Neuronal stem cell (in vitro differentiated cells): ENCODE data around the gene BCL3.
A peak's percentile ranks its signal among the peaks of the same experiment; 100 is the strongest.

ENCODE experiments used
- DNase-seq: peaks from one replicate; pipeline ENCODE4 v3.0.0-alpha.2; 2013; ENCODE audit warnings: low spot score
- H2AFZ ChIP-seq: one replicate; pipeline ENCODE4 v1.6.1; 2013; ENCODE audit warnings: mild to moderate bottlenecking, low read length, inconsistent platforms
- H2AK5ac ChIP-seq: 2 replicates; pipeline ENCODE4 v1.6.1; 2013; ENCODE audit warnings: low read depth, mild to moderate bottlenecking, inconsistent platforms, low read length, moderate library complexity, mixed read lengths
- H2BK120ac ChIP-seq: 2 replicates; pipeline ENCODE4 v1.6.1; 2013; ENCODE audit warnings: low read depth, mild to moderate bottlenecking, inconsistent platforms, low read length, moderate library complexity, mixed read lengths
- H2BK12ac ChIP-seq: one replicate; pipeline ENCODE4 v1.6.1; 2013; ENCODE audit warnings: low read length, inconsistent platforms
- H2BK15ac ChIP-seq: 2 replicates; pipeline ENCODE4 v1.6.1; 2013; ENCODE audit warnings: mild to moderate bottlenecking, low read length, inconsistent platforms, mixed read lengths
- H2BK5ac ChIP-seq: one replicate; pipeline ENCODE4 v1.6.1; 2013; ENCODE audit warnings: inconsistent platforms, mild to moderate bottlenecking, low read length, moderate library complexity
- H3K14ac ChIP-seq: one replicate; pipeline ENCODE4 v1.6.1; 2013; ENCODE audit warnings: low read length, inconsistent platforms
- H3K18ac ChIP-seq: 2 replicates; pipeline ENCODE4 v1.6.1; 2013; ENCODE audit warnings: low read length, inconsistent platforms
- H3K23ac ChIP-seq: 2 replicates; pipeline ENCODE4 v1.6.1; 2013; ENCODE audit warnings: low read depth, mild to moderate bottlenecking, mixed read lengths, low read length, inconsistent platforms; ENCODE audit not compliant: poor library complexity
- H3K27ac ChIP-seq: replicated peaks from 3 replicates; pipeline ENCODE4 v1.5.1; 2013; ENCODE audit warnings: low read length, inconsistent platforms
- H3K27me3 ChIP-seq, 3 experiments: 2 replicates each; pipeline ENCODE4 v1.6.1; 2013; ENCODE audit warnings: low read length in 3 of 3, mild to moderate bottlenecking in 2 of 3, inconsistent platforms in 1 of 3, low read depth in 1 of 3, mixed read lengths in 1 of 3, moderate library complexity in 1 of 3; ENCODE audit not compliant: control insufficient read depth in 3 of 3, insufficient read depth in 3 of 3
- H3K36me3 ChIP-seq, 2 donors: replicated peaks in 1 of 2; 2 replicates each; pipeline ENCODE4 v1.6.1; 2013; ENCODE audit warnings: low read length in 2 of 2; ENCODE audit not compliant: control insufficient read depth in 2 of 2, insufficient read depth in 2 of 2
- H3K4ac ChIP-seq: 2 replicates; pipeline ENCODE4 v1.6.1; 2013; ENCODE audit warnings: inconsistent platforms, mild to moderate bottlenecking, low read length, moderate library complexity
- H3K4me1 ChIP-seq, 2 donors: 1 replicate in 1 of 2; 2 replicates in 1 of 2; pipeline ENCODE4 v1.6.1; 2013; ENCODE audit warnings: low read length in 2 of 2, low read depth in 1 of 2; ENCODE audit not compliant: control insufficient read depth in 2 of 2, insufficient read depth in 1 of 2
- H3K4me2 ChIP-seq: one replicate; pipeline ENCODE4 v1.6.1; 2013; ENCODE audit warnings: mild to moderate bottlenecking, low read length, inconsistent platforms; ENCODE audit not compliant: insufficient read depth, poor library complexity, severe bottlenecking
- H3K4me3 ChIP-seq, 2 donors: 2 replicates each; pipeline ENCODE4 v1.5.1; 2013; ENCODE audit warnings: low read length in 2 of 2, mild to moderate bottlenecking in 2 of 2, inconsistent platforms in 1 of 2, moderate library complexity in 1 of 2
- H3K79me1 ChIP-seq: one replicate; pipeline ENCODE4 v1.6.1; 2013; ENCODE audit warnings: low read depth, mild to moderate bottlenecking, inconsistent platforms, low read length, moderate library complexity
- H3K9ac ChIP-seq: one replicate; pipeline ENCODE4 v1.6.1; 2013; ENCODE audit warnings: mild to moderate bottlenecking, low read depth, low read length, inconsistent platforms; ENCODE audit not compliant: poor library complexity
- H3K9me3 ChIP-seq, 2 donors: replicated peaks in 1 of 2; 2 replicates each; pipeline versions ENCODE3 to v1.6.1; 2013; ENCODE audit warnings: low read length in 2 of 2, mild to moderate bottlenecking in 2 of 2, inconsistent platforms in 1 of 2, low read depth in 1 of 2, mixed read lengths in 1 of 2, moderate library complexity in 1 of 2; ENCODE audit not compliant: control insufficient read depth in 2 of 2, insufficient read depth in 1 of 2
- H4K8ac ChIP-seq: one replicate; pipeline ENCODE4 v1.6.1; 2013; ENCODE audit warnings: low read depth, mild to moderate bottlenecking, inconsistent platforms, low read length, moderate library complexity
- H4K91ac ChIP-seq: one replicate; pipeline ENCODE4 v1.6.1; 2013; ENCODE audit warnings: low read length, low read depth, mild to moderate bottlenecking, inconsistent platforms; ENCODE audit not compliant: poor library complexity
- WGBS, 2 donors: extraction: QIAGEN DNeasy Blood & Tissue Kit; methylation state at CpG; one replicate each; pipeline ENCODE4 v1.1.7; 2013; ENCODE audit warnings: missing lambda C conversion rate in 2 of 2, mixed read lengths in 1 of 2; ENCODE audit not compliant: insufficient read length in 2 of 2, insufficient replicate concordance in 1 of 2; ENCODE audit errors: extremely low coverage in 2 of 2; 5-methylcytosine and 5-hydroxymethylcytosine counted together

BCL3 gene

DNA sequence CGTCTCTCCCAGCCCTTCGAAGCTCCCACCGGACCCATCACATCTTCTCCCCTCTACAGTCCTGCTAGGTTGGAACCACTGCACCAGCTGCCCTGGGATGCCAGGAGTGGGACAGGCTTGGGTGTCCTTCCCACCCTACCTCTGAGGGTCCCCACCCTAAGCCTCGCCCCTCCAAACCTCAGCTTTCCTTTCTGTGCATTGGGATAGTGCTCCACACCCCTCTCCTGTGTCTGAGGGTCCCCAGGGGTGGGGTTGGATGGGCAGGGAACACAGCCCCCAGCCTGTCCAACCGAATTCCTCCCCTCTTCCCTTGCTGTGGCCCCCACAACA, 1.9 kb upstream of the BCL3 start:
- Histone ChIP-seq H4K91ac (no peak overlapping the region), H3K18ac (no peak overlapping the region), H4K8ac (no peak overlapping the region), H3K27ac (no peak overlapping the region), H3K36me3 (no peaks in the 10 kb centered on the region), H2BK15ac (peak overlapping the region; percentile 7), H3K9ac (no peak overlapping the region), H3K4me2 (no peak overlapping the region), H3K23ac (no peak overlapping the region), H3K4ac (no peak overlapping the region), H3K4me1 (peaks cover 9 to 14% of the 10 kb centered on the region in 2 donors), H3K27me3 (peaks cover 9 to 55% (median 22%) of the 10 kb centered on the region in 3 experiments), H3K9me3 (peaks cover 0 to 1% of the 10 kb centered on the region in 2 donors), H2BK5ac (no peak overlapping the region), H3K79me1 (no peaks in the 10 kb centered on the region), H2BK12ac (no peak overlapping the region), H3K14ac (no peak overlapping the region), H2AK5ac (peak overlapping the region; percentile 51), H2BK120ac (no peak overlapping the region), H2AFZ (no peak overlapping the region), H3K4me3 (no peak overlapping the region)
- DNase-seq, result no peak
- no CpG with 5 or more reads among the region's 5 CpGs for WGBS, 2 donors

DNA sequence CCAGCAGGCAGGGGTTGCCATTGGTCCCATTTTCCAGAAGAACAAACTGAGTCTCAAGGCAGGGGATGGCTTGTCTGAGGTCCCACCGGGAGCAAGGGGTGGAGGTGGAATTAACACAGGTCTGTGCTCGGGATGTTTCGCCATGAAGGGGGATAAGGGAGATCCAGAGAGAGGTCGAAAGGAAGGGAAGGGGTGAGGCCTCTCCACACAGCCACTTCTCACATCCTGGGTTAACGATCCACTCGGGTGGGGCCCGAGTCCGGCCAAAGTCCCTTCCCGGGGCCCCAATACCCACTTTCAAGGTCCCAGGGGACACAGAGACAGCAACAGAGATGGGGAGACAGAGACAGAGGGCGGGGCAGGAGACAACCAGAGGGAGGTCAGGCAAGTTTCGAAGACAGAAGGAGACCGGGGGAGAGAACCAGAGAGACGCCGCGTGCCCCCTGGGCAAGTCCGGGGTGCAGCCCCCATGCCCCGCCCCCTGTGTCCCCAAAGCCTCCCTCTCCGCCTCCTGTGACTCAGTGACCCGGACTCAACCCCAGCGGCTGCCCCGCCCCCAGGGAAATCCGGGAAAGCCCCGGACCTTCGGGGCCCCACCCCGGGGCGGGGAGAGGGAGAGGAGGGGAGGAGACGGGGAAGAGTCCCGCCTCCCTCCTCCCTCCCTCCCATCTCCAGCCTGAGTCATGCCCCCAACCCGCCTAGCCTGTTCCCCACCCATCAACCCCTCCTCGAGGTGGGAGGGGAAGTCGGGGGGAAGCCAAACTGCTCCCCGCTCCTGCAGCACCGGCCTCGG, 1.4 kb upstream of the BCL3 start:
- peak overlapping the region; percentile 75 for H2BK12ac ChIP-seq
- H2BK5ac ChIP-seq, result no peak overlapping the region
- H3K4ac ChIP-seq, result no peak overlapping the region
- no peaks in the 10 kb centered on the region for H3K79me1 ChIP-seq
- peak overlapping the region; percentile 87 for H2AK5ac ChIP-seq
- peaks cover 9 to 55% (median 22%) of the 10 kb centered on the region in 3 experiments for H3K27me3 ChIP-seq
- H2AFZ ChIP-seq, result peak overlapping the region; percentile 90
- H4K8ac ChIP-seq, result no peak overlapping the region
- no CpG with 5 or more reads among the region's 34 CpGs for WGBS, 2 donors
- peak overlapping the region; percentile 74 for H2BK120ac ChIP-seq
- H3K4me2 ChIP-seq, result peak overlapping the region; percentile 71
- H3K27ac ChIP-seq, result no peak overlapping the region
- no peak overlapping the region for H4K91ac ChIP-seq
- H3K4me1 ChIP-seq, result peaks cover 7 to 10% of the 10 kb centered on the region in 2 donors
- H3K9me3 ChIP-seq, result peaks cover 0 to 1% of the 10 kb centered on the region in 2 donors
- no peak overlapping the region for H2BK15ac ChIP-seq
- no peak overlapping the region for H3K14ac ChIP-seq
- peak overlapping the region; percentile 33 to 45 for H3K4me3 ChIP-seq
- H3K23ac ChIP-seq, result peak overlapping the region; percentile 56
- peak overlapping the region; percentile 79 for H3K18ac ChIP-seq
- peak; percentile 61 for DNase-seq
- H3K36me3 ChIP-seq, result no peaks in the 10 kb centered on the region
- H3K9ac ChIP-seq, result no peak overlapping the region

DNA sequence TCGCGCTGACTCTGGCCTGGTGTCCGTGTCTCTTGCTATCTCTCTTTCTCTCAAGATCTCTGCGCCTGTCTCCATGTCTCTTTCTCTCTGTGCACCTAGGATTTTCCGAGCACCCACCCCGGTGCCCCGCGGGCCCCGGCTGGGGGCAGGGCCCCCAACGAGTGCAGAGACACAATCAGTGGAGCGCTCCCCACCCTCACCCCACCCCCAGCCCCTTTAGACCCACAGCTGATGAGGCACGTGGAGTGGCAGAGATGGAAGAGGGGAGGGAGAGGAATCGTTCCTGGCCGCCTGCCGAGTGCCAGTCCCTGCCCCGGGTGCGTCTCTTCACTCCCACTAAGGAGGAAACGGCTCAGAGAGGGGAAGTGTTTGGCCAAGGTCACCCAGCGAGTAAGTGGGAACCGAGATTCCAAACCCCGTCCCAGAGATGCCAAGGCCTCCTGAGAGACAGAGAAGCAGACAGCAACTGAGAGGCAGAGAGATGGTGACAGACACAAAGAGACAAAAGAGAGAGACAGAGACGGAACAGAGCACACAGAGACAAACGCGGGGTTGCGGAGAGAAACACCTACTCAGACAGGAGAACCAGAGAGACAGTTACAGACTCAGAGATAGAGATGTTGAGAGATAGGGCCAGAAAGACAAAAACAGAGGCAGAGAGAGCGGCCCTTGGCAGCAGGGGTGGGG, 626 bp upstream of the BCL3 start:
- no peaks in the 10 kb centered on the region for H3K79me1 ChIP-seq
- peak overlapping the region; percentile 71 for H3K4me2 ChIP-seq
- H4K91ac ChIP-seq, result no peak overlapping the region
- peak overlapping the region; percentile 49 for H2BK12ac ChIP-seq
- no peak overlapping the region for H2BK120ac ChIP-seq
- H3K36me3 ChIP-seq, result no peaks in the 10 kb centered on the region
- peak overlapping the region; percentile 33 to 45 for H3K4me3 ChIP-seq
- H2BK5ac ChIP-seq, result no peak overlapping the region
- peak overlapping the region; percentile 43 for H3K14ac ChIP-seq
- H3K9me3 ChIP-seq, result peaks cover 0 to 1% of the 10 kb centered on the region in 2 donors
- DNase-seq, result no peak
- H3K4me1 ChIP-seq, result peaks cover 5 to 13% of the 10 kb centered on the region in 2 donors
- H2AK5ac ChIP-seq, result peak overlapping the region; percentile 87
- H3K9ac ChIP-seq, result no peak overlapping the region
- H2BK15ac ChIP-seq, result peak overlapping the region; percentile 38
- peak overlapping the region; percentile 80 for H3K23ac ChIP-seq
- H3K27ac ChIP-seq, result no peak overlapping the region
- no CpG with 5 or more reads among the region's 26 CpGs for WGBS, 2 donors
- no peak overlapping the region for H3K4ac ChIP-seq
- H4K8ac ChIP-seq, result no peak overlapping the region
- H2AFZ ChIP-seq, result peak overlapping the region; percentile 90
- peaks cover 11 to 60% (median 22%) of the 10 kb centered on the region in 3 experiments for H3K27me3 ChIP-seq
- H3K18ac ChIP-seq, result peak overlapping the region; percentile 79

DNA sequence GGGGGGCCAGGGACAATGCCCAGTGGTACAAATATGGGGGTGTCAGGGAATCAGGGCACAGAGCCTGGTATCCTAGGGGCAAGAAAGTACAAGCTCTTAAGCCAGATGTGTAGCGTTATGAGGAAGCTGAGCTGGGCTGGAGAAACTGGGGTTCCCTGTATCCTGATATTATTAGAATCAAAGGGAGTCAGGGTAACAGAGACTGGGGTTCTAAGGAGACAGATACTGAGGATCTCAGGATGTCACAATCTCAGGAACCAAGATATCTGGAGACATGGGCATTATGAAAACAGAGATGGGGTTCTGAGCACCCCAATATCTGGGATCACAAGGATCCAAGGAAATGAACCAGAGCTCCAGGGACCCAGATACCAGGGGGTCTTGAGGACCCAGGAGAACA, 784 bp downstream of the BCL3 start:
- Histone ChIP-seq H2AK5ac (no peak overlapping the region), H3K9ac (no peak overlapping the region), H3K27ac (no peak overlapping the region), H3K4ac (no peak overlapping the region), H2BK5ac (no peak overlapping the region), H3K79me1 (no peaks in the 10 kb centered on the region), H3K23ac (no peak overlapping the region), H2BK120ac (no peak overlapping the region), H3K18ac (no peak overlapping the region), H3K4me1 (peaks cover 11 to 22% of the 10 kb centered on the region in 2 donors), H3K4me2 (no peak overlapping the region), H3K9me3 (peaks cover 0 to 1% of the 10 kb centered on the region in 2 donors), H3K27me3 (peaks cover 15 to 74% (median 22%) of the 10 kb centered on the region in 3 experiments), H4K91ac (no peak overlapping the region), H4K8ac (no peak overlapping the region), H3K4me3 (peak overlapping the region in 1 of 2 donors; percentile 45), H3K36me3 (no peaks in the 10 kb centered on the region), H2AFZ (peak overlapping the region; percentile 90), H3K14ac (no peak overlapping the region), H2BK12ac (no peak overlapping the region), H2BK15ac (no peak overlapping the region)
- DNase-seq, result no peak
- no CpG with 5 or more reads among the region's 1 CpG for WGBS, 2 donors
